ENCODE results near the gene RASGRF2. TPM values are rescaled to one million over a fixed set of nuclear protein-coding genes. Genes with fewer than 3 reads are reported as not detected.

RASGRF2 gene
- polyA plus RNA-seq, 1 donor from 2014 or later, result 0.42 TPM

- no peaks in the 10 kb centered on the region for H3K9me2 ChIP-seq (ENCODE audit: insufficient read depth, low read length)
- no peak overlapping the region for H3K9ac ChIP-seq (ENCODE audit: low read length)
- H3K27ac ChIP-seq (ENCODE audit: low read length), result no peak overlapping the region
- no peaks in the 10 kb centered on the region for H3K9me3 ChIP-seq (ENCODE audit: low read length)
- H2AFZ ChIP-seq (ENCODE audit: low read depth, low read length), result no peak overlapping the region
- no peaks in the 10 kb centered on the region for H3K36me3 ChIP-seq (ENCODE audit: insufficient read depth, low read length)
- H3K4me2 ChIP-seq (ENCODE audit: low read length), result no peak overlapping the region
- H3K79me2 ChIP-seq (replicated peaks; ENCODE audit: insufficient read depth, low read length), result no peaks in the 10 kb centered on the region
- H4K20me1 ChIP-seq (ENCODE audit: insufficient read depth), result no peaks in the 10 kb centered on the region
- no peak overlapping the region for H3K4me3 ChIP-seq (ENCODE audit: low read length)
- TF ChIP-seq SMC3 (conservative IDR thresholded peaks at IDR 0.05; ENCODE audit: poor library complexity), result no peak
- TF ChIP-seq RAD21 (conservative IDR thresholded peaks at IDR 0.05), result no peak
- no peak for TF ChIP-seq TAF1 (IDR thresholded peaks at IDR 0.05; ENCODE audit: low read depth)
- TF ChIP-seq MXI1 (conservative IDR thresholded peaks at IDR 0.05; ENCODE audit: poor library complexity, severe bottlenecking), result no peak
- TF ChIP-seq POLR2AphosphoS5 (IDR thresholded peaks at IDR 0.05), result no peak
- no peak for TF ChIP-seq EP300 (conservative IDR thresholded peaks at IDR 0.05; ENCODE audit: poor library complexity, severe bottlenecking)
- no peak for TF ChIP-seq CTCF (IDR thresholded peaks at IDR 0.05; ENCODE audit: poor library complexity, severe bottlenecking)
- TF ChIP-seq REST (IDR thresholded peaks at IDR 0.05; ENCODE audit: borderline replicate concordance), result no peak
- TF ChIP-seq EZH2 (IDR thresholded peaks at IDR 0.05; ENCODE audit: borderline replicate concordance, insufficient read depth, low read length, poor library complexity, severe bottlenecking), result no peak
- H3F3A ChIP-seq (ENCODE audit: insufficient read depth, low read length, poor library complexity, severe bottlenecking), result no peaks in the 10 kb centered on the region
- no peaks in the 10 kb centered on the region for H3K27me3 ChIP-seq (ENCODE audit: insufficient read depth, low read depth, low read length)
These were observed 24.3 kb upstream of the RASGRF2 start for GRCh38 chr5:80935811-80936385.

GRCh38 chr5:80936881-80937280, 23.3 kb upstream of the RASGRF2 start:
- Histone ChIP-seq H3K27me3 (ENCODE audit: insufficient read depth, low read depth, low read length) (no peaks in the 10 kb centered on the region), H3K4me3 (ENCODE audit: low read length) (no peak overlapping the region), H2AFZ (ENCODE audit: low read depth, low read length) (no peak overlapping the region), H3F3A (ENCODE audit: insufficient read depth, low read length, poor library complexity, severe bottlenecking) (no peaks in the 10 kb centered on the region), H3K4me2 (ENCODE audit: low read length) (no peak overlapping the region), H3K9ac (ENCODE audit: low read length) (no peak overlapping the region), H3K9me3 (ENCODE audit: low read length) (no peaks in the 10 kb centered on the region), H3K27ac (ENCODE audit: low read length) (no peak overlapping the region), H3K9me2 (ENCODE audit: insufficient read depth, low read length) (no peaks in the 10 kb centered on the region), H3K79me2 (replicated peaks; ENCODE audit: insufficient read depth, low read length) (no peaks in the 10 kb centered on the region), H3K36me3 (ENCODE audit: insufficient read depth, low read length) (no peaks in the 10 kb centered on the region), H4K20me1 (ENCODE audit: insufficient read depth) (no peaks in the 10 kb centered on the region)
- TF ChIP-seq TAF1 (IDR thresholded peaks at IDR 0.05; ENCODE audit: low read depth), result no peak
- no peak for TF ChIP-seq RAD21 (conservative IDR thresholded peaks at IDR 0.05)
- no peak for TF ChIP-seq CTCF (IDR thresholded peaks at IDR 0.05; ENCODE audit: poor library complexity, severe bottlenecking)
- no peak for TF ChIP-seq EZH2 (IDR thresholded peaks at IDR 0.05; ENCODE audit: borderline replicate concordance, insufficient read depth, low read length, poor library complexity, severe bottlenecking)
- TF ChIP-seq REST (IDR thresholded peaks at IDR 0.05; ENCODE audit: borderline replicate concordance), result no peak
- TF ChIP-seq POLR2AphosphoS5 (IDR thresholded peaks at IDR 0.05), result no peak
- TF ChIP-seq SMC3 (conservative IDR thresholded peaks at IDR 0.05; ENCODE audit: poor library complexity), result no peak
- TF ChIP-seq MXI1 (conservative IDR thresholded peaks at IDR 0.05; ENCODE audit: poor library complexity, severe bottlenecking), result no peak
- TF ChIP-seq EP300 (conservative IDR thresholded peaks at IDR 0.05; ENCODE audit: poor library complexity, severe bottlenecking), result no peak
